Measurements from ENCODE around the gene CYFIP1.

The CYFIP1 gene

DNA sequence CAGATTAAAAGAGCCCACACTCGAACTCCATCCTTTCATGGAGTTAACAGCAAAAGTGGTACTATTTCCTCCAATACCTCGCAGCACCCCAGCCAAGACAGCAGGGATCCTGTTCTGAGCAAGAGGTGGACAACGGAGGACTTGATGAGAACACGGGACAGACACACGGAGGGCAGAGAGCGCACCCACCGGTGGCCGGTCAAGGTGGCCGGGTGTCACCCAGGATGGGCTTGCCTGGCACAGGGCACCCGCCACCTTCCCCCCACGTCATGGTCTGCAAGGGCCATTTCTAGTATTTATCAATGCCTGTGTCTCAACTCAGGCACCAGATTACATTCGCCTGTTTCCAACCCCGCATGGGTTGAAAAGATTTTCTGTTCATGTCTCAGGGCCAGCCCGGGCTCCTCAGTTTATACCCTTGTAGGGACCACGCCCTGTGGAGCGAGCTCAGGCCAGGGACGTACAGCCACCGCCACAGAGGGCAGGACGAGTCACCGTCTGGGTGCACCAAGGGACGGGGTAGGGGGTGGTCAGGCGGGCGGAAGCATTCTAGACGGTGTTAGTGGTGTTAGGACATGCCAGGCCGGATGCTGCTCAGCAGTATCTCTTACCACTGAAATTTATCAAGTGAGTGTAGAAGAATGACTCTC lies 64.2 kb downstream of the CYFIP1 start:
- DNase-seq, result no peak

DNA sequence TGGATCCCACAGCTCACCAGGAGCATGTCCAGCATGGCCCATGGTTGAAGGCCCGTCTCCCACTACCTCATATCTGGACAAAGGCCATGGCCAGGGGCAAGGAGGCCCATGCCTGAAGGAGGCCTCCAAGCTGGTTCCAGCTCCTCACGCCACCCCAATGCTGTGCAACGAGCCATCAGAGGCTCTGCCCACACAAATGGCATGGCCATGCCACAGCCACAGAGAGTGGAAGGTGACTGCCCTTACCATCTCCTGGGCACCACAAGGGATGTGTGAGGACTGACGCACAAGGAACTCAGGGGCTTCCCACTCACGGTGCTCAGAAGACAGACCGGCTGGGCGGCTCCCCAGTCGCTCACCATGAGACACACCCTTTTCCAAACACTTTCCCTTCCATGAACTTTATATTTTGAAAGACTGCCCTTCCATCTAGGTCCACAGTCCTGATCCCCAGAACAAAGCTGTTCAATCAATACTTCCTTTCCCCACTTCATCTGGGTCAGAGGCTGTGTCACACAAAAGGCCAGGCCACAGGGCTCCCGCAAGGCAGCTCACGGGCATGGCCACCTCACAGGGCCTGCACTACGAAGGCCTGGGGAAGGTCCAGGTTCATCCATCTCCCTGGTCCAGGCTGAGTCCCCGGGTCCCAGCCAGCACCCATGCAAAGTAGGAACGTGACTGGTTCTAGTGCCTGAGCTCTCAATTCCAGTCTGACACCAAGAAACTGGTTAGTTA lies 66.4 kb downstream of the CYFIP1 start:
- no peak for DNase-seq

DNA sequence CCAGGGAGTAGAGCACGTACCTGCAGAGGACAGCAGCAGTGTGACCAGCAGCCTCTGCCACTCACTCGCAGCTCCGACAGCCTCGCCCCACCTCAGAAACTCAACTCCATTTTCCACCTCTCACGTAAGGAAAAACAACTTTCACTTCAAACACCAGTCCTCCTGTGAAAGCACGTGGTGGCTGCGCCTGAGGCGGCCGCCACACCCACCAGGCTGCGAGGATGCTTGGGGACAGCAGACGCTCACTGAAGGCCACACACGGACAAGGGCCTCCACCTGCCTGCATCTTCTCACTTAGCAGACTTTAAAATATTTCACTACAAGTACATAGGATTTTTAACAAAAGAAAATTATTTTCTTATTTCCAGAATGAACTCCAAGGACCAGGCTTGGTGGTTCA lies 67.9 kb downstream of the CYFIP1 start:
- DNase-seq, result no peak

DNA sequence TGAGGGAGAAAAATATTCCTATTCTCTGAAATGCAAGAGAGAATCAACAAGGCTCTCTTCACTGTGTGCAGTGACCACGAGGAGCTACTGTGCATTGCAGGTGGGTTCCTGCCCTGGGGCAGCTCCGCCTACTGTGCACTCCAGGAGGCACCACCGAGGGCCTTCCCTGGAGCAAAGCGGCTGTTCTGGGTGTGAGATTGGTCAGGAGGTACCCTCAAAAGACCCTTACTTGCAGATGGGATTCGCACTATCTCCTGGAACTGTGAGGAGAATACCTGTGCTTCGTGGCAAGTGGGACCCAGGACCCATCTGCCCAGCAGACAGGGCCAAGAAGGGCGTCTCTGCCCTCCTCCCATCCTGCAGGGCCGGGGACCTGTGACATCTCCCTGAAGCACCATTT lies 68.9 kb downstream of the CYFIP1 start:
- DNase-seq, result no peak

DNA sequence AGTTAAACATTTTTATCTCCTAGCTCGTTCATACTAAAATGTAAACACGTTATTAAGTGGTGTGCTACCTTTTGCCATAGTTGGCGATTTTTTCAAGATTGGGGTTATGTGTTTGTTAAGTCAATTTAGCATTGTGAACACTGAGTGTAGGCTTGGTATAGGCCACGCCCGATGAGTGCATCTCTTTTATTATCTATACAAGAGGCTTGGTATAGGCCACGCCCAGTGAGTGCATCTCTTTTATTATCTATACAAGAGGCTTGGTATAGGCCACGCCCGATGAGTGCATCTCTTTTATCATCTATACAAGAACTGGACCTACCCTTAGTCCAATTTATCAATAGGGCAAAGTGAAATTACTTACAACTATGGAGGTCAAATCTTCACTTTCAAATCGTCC lies 71.3 kb downstream of the CYFIP1 start:
- no peak for DNase-seq

DNA sequence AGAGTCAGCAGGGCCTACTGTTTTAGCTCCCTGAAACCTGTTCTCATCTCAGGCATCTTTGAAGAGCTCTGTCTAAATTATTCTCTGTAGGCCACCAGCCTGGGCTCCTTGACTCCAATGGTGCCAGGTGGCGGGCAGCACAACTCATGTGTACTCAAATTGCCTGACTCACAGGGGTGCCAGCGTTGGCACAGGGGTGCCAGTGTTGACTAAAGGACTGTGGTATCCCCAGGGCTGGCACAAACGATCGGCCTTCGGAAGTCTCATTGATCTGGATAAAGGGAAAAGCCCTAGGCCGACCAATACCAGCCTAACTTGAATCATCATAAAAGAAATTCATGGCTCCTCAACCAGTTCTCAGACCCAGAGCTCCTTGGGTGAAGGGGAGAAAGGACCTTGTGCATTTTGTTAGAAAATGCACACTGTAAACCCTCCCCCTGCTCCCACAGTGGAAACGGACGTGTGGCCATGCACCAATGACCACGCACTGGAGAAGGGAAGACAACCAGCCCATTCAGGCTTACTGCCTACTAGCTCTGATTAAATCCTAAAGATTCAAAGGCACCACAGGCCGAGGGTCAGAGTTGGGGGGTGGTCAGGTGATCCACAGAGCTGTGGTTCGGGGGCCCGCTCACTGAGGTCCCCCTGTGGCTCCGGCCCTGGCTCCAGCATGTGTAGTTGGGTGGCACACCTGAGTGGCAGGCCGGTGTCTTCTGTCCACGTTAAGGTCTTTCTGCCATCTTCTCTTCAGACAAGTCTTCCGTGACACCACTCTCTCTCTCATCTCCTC lies 72.8 kb downstream of the CYFIP1 start:
- no peak for DNase-seq

DNA sequence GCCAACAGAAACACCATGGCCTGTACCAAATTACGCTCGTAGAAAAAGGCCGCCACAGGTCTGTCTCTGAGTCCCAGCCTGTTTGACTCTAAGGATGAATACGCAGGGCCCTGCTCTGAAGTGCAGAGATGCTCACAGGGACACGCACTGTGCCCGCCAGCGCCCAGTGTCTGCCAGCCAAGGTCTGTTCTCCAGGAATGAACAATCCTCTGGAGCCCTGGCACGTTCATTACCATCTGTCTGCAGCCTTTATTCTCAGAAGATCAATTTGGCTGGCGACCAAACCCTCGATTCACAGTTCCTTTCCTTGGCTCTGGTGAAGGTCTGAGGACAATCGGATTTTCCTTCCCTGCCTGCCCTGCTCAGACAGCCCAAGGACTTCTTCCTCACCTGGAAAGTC lies 75.4 kb downstream of the CYFIP1 start:
- DNase-seq, result no peak

DNA sequence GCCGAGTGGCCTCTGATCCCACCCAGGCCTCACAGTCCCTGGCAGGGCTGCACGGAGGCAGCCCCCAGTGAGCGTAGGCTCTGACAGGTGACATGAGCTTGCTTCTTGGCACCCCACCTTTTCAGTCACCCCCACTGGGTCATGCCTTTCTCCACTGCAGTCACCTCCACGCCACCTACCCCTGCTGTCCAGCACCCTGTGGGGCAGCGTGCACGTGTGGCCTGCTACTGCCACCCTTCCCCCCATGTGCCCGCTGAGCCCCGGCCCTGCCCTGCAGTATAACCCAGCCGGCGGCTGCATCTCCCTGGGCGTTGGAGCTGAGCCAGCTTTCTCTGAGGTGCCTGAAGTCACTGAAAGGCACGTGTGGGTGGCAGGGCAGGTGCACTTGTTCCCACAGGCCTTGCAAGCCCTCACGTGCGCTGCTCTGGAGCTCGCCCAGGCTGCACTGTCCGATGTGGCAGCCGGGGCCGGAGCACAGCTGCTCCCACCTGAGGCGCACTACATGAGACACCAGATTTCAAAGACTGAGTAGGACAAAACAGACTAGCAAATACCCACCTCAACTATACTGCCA lies 76.1 kb downstream of the CYFIP1 start:
- no peak for DNase-seq

DNA sequence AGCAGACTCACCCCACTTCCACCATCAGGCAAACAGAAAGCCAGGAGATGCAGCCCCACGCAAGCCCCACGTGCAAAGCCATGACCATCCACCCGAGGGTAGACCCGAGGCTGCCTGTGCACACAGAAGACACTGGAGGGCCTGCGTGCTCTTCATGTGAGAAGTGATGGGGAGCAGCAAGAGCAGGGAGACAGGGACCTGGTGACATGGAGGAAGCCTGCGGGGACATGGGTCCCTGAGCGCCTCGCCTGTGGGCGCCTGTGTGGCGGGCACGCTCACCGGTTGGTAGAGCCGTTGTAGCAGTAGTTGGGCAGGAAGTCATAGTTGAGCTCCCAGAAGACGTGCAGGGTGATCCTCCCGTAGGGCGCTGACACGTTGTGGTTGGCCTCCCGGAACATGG lies 76.7 kb downstream of the CYFIP1 start:
- DNase-seq, result no peak

DNA sequence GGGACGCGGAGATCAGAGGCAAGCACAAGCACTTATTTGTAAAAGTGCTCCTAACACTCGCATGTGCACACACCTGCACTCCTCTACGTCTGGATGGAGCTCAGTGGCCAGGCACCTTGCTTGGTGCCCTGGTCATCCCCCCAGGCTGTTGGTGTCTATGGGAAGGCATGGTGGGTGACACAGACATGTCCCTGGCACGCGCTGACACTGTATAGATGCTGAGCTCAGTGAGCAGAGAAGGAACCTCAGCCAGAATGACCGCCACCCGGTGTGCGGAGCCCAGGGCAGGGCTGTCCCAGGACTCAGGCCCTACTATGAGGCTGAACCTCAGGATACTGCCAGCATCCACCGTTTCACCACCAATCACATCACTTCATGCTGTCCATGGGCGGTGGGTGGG lies 77.2 kb downstream of the CYFIP1 start:
- no peak for DNase-seq

DNA sequence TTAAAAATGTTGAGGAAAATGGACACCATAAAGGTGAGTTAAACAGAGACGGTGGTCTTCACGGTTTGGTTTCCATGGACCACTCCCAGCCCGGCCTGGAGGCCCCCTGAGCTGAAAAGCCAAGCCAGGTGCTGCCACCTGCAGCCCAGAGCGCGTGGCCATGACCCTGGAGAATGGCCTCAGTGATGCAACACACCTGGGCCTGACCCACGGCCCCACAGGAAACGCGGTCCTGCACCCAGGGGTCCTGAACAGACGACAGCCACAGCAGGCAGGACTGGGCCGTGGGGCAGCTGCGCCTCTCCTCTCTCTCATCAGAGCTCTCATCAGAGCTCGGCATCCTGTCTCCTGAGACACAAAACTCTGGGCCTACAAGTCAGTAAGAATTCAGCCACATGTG lies 77.6 kb downstream of the CYFIP1 start:
- no peak for DNase-seq

DNA sequence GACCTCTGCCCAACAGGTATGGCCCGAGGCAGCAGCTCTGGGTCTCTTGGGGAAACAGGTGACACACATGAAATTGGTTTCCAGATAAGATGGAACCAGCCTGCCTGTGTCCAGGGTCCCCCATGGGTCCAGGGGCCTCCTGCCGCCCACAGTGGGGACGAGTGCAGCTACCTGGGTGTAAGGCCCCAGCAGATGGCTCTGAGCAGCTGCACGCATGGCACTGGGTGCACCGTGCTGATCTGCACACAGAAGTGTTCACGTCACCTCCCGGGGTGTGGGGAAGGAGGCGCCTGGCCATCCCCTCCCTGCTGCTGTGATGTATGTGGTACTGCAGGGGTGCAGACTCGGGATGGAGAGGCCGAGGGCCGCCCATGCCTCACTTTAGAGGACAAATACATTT lies 78.1 kb downstream of the CYFIP1 start:
- no peak for DNase-seq

DNA sequence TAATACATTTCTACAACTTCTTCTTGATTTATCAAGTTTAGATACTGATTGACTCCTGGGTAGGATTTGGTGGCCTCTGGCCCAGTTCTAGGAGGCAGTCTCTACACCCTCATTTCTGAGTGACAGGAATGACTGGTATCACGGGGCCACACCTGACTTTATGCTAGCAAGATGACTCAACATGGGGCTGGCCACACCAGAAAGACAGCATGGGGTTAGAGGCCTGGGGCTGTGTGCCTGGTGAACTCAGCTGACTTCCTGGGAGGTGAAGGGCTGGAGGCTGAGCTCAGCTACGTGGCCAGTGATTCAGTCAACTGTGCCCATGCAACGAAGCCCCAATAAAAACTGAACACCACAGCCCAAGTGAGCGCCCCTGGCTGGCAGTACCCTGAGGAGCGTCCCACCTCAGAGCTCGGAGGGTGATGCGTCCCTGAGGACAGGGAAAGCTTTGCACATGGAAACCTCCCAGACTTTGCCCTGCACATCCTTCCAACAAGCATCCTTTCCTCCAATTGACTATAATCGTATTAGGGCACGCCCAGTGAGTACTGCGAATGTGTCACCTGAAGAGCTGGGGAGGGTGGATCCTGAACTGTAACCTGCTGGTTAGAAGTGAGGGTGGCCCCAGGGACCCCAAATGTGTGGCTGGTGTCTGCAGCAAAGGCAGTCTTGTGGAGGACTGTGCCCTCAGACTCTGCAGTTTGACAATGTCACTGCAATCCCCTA lies 84.5 kb downstream of the CYFIP1 start:
- DNase-seq, result peak; percentile 62

DNA sequence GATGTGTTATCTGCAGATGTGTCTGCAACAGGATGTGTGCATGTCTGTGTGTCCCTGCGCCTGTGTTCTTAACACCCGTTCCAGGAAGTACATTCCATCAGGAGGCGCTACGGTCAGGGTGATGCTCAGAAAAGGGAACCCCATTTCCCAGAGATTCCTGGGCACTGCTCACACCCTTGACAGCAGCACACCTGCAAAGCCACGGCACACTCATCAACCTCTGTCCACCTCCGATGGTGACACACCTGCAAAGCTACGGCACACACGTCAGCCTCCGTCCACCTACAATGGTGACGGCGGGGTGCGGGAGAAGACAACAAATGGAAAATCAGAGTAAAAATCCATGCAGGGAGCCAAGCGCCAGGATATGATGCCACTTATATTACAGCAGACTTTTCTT lies 86.3 kb downstream of the CYFIP1 start:
- no peak for DNase-seq

DNA sequence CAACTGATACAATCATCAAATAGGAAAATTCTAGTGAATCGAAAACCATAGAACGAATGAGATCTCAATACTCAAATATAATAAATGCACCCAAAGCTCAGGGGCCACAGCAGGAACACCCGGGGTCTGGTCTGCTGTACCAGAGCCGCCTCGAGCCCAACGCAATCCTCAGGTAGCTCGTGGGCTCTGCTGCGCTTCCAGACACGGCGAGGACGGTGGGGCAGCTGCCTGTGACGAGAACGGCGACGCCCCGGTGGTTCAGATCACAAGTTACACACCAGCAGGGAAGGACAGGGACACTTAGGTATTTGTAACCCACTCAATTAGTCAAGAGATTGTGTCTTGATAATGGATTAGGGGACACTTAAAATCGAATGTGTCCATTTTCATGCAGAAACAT lies 87.1 kb downstream of the CYFIP1 start:
- no peak for DNase-seq

DNA sequence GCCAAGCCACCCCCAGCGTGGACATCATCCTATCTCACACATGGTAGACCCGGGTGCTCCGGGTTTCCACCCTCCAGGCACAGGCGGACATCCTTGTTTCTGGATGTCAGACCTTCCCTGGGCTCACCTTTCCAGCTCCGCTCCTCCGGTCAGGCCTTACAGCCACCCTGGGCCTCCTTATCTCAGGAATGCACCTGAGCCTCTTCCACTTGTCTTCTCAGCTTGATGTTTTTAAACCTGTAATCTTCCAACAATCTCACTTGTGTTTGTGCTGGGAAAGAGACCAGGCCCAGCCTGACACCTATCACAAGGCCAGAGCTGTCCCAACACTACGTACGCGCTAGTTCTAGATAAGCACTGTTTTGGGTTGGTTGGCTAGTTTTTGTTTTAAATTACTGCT lies 87.8 kb downstream of the CYFIP1 start:
- no peak for DNase-seq

DNA sequence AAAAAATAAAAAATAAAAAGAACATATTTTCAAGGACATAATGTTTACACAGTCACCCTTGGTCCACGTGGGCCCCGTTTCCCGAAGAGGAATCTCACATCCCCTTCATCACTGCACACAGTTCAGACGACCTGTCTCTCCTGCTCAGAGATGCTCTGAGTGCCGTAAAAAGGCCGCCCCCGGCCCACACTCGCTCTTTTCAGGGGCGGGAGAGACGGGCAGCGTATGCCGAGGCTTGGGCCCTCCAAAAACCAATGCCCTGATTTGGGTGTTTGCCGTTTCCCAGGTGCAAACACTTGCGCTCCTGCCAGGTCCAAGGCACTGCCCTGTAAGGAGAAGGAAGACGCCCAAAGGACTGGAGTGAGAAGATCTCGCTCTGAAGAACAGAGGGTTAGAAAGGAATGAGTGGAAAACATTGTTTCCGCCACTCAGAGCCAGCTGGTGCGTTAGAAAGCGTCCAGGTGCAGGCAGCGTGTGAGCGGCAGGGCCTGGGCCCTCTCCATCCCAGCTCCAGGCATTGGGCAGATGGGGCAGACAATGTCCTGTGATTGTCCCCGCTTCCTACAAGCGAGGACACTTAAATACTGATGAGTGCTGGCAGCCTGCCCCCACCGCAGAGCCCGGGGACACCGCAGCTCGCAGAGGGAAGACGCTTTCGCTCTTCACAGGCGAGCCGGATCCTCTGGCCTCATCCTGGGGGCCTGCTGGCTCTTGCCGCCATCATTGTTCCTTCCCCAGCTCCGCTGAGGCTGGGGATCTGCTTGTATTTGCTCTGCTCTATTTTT lies 88.5 kb downstream of the CYFIP1 start:
- no peak for DNase-seq

DNA sequence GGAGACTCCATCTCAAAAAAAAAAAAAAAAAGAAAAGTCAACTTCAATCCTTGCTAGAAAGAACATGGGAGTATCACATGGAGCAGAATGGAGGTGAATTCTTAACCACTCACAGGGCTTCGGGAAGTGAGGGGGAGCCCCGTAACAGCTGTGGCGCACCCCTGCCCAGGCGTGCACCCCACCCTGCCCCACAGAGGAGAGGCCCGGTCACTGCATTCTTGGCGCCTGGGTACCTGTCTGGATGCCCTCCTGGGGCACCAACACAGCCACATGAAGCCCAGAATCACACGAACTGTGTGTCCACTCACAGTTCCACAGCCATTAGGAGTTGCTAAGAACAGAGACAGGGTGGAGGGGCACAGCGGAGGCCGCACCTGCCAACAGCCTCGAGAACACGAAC lies 89.9 kb downstream of the CYFIP1 start:
- no peak for DNase-seq

DNA sequence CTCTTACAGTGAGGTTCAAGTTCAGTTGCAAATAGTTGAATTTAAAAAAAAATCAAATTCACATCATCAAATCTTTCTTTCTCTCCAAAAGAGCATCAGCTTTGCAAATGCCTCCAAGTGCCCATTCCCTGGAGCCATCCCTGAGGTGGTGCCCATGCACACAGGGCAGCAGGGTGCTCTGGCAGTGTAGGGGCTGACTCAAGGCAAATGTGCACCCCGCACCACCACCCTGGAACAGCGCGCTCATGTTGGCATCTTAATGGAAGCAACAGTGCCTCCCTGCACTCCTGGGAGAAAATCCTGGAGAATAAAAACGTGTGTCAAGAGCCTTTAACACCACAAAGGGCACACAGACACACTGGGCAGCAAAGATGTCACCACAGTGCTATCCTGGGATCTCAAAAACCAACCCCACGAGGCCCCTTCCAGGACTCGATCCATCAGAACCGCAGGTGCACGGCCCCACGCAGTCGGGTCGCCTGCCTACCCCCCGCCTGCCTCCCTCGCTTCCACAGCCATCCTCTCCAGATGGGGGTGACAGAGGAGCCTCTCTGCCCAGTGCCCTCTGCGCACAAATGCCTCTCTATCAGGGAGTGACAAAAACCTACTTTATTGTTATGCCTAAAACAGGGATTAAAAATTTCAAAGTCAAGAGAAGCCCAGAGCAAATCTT lies 90.9 kb downstream of the CYFIP1 start:
- no peak for DNase-seq

DNA sequence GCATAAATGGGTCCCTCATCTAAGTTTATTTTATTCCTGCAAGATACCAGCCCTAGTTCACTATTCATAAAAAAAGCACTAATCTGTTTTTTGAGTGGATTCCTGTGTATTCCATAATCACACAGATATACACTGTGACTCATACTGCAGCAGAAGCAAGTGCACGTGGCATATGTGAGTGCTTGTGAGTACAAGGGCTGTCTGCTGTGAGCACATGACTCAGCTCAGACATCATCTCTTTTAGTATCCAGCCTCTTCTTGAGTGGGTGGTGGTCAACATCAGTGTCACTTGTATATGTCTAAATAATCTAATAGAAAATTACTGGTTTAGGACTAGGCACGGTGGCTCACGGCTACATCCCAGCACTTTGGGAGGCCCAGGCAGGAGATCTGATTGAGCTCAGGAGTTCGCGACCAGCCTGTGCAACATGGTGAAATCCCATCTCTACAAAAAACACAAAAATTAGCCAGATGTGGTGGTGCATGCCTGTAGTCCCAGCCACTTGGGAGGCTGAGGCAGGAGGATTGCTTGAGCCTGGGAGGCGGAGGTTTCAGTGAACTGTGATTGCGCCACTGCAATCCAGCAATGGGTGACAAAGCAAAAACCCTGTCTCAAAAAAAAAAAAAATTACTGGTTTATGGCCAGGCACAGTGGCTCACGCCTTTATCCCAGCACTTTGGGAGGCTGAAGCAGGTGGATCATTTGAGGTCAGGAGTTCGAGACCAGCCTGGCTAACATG lies 91.9 kb downstream of the CYFIP1 start:
- no peak for DNase-seq
